CD8-positive, alpha-beta memory T cell (primary cell): ENCODE data around the gene MAP3K5. TPM values are rescaled to one million over a fixed set of nuclear protein-coding genes. Genes with fewer than 3 reads are reported as not detected.

ENCODE experiments used
- CTCF ChIA-PET: fragments of 350-600 bp; sonication (Branson Sonifier 250); formaldehyde crosslinking; loops from one replicate; lab custom pipeline; 2021; ENCODE audit warnings: antibody characterized with exemption; lab: Charles Lee
- POLR2A ChIA-PET: fragments of 350-600 bp; sonication (Branson Sonifier 250); formaldehyde crosslinking; loops from one replicate; lab custom pipeline; 2021; ENCODE audit warnings: antibody characterized with exemption; lab: Charles Lee
- DNase-seq, 5 donors: peaks; one replicate each; pipeline versions ENCODE4 v3.0.0 to v3.0.0-alpha.2; 2020 to 2022; ENCODE audit warnings: mixed read lengths in 1 of 5
- H3K27ac ChIP-seq: one replicate; pipeline ENCODE4 v1.7.0; 2013; ENCODE audit warnings: low read depth, mild to moderate bottlenecking, low read length, moderate library complexity
- H3K27me3 ChIP-seq: 2 replicates; pipeline ENCODE4 v1.7.0; 2013; ENCODE audit warnings: low read length, mild to moderate bottlenecking; ENCODE audit not compliant: insufficient read depth, poor library complexity, severe bottlenecking
- H3K36me3 ChIP-seq: 2 replicates; pipeline ENCODE4 v1.7.0; 2013; ENCODE audit warnings: mild to moderate bottlenecking, low read length, moderate library complexity; ENCODE audit not compliant: insufficient read depth
- H3K4me1 ChIP-seq: 2 replicates; pipeline ENCODE4 v1.7.0; 2013; ENCODE audit warnings: mild to moderate bottlenecking, low read length, moderate library complexity; ENCODE audit not compliant: insufficient read depth
- H3K4me3 ChIP-seq: 2 replicates; pipeline ENCODE4 v1.7.0; 2013; ENCODE audit warnings: mild to moderate bottlenecking, low read length
- H3K9me3 ChIP-seq: 2 replicates; pipeline ENCODE4 v1.7.0; 2013; ENCODE audit warnings: mild to moderate bottlenecking, low read length
- H3K27ac Mint-ChIP-seq, 8 donors: one replicate each; pipeline ENCODE4 v1.8.0; 2020 to 2021; ENCODE audit warnings: mixed read lengths in 8 of 8, mild to moderate bottlenecking in 6 of 8, inconsistent platforms in 3 of 8, moderate library complexity in 3 of 8
- H3K27me3 Mint-ChIP-seq, 2 donors: one replicate each; pipeline ENCODE4 v1.8.0; 2020 to 2021; ENCODE audit warnings: mixed read lengths in 2 of 2, mild to moderate bottlenecking in 1 of 2, moderate library complexity in 1 of 2
- H3K36me3 Mint-ChIP-seq, 3 donors: one replicate each; pipeline ENCODE4 v1.8.0; 2020 to 2021; ENCODE audit warnings: mixed read lengths in 3 of 3, inconsistent platforms in 1 of 3, mild to moderate bottlenecking in 1 of 3
- H3K4me1 Mint-ChIP-seq, 3 donors: one replicate each; pipeline ENCODE4 v1.8.0; 2020 to 2021; ENCODE audit warnings: mixed read lengths in 3 of 3, inconsistent platforms in 1 of 3, mild to moderate bottlenecking in 1 of 3
- H3K4me3 Mint-ChIP-seq, 7 donors: one replicate each; pipeline ENCODE4 v1.8.0; 2020 to 2021; ENCODE audit warnings: mixed read lengths in 7 of 7, mild to moderate bottlenecking in 6 of 7, moderate library complexity in 4 of 7, inconsistent platforms in 2 of 7
- H3K9me3 Mint-ChIP-seq, 5 donors: one replicate each; pipeline ENCODE4 v1.8.0; 2020 to 2022; ENCODE audit warnings: mixed read lengths in 5 of 5, mild to moderate bottlenecking in 3 of 5, moderate library complexity in 2 of 5, inconsistent platforms in 1 of 5
- polyA plus RNA-seq: library from polyadenylated mRNA; unstranded; fragments of 300-500 nt; fragmentation: Illumina TruSeq; gene quantifications from one replicate; pipeline ENCODE4 v1.2.3, GENCODE V29; 2021
- total RNA-seq, 2 experiments: library from RNA; stranded (reverse); gene quantifications; one replicate each; pipeline ENCODE4 v1.2.3, GENCODE V29; 2021

MAP3K5 gene
- total and polyA plus RNA-seq, 3 experiments from 2014 or later, result 12.6 to 19.9 (median 12.9) TPM

DNA sequence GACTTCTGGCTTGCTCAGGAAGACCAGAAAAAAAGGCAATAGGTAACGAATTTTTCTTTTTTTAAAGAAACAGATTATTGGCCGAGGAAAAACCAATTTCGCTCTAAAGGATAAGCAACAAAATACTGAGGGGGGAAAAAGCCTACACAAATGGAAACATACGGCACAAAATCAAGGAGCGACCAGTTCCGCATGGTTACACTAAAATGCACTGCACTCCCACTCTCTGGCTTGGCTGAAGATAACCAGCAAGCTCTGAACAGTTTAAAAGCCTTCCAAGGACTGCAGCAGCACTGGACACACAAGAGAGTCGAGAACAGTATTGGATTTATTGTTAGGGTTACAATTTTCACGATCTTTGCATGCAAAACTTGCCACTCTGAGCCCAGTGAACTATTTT lies 241.2 kb downstream of the MAP3K5 start:
- Histone ChIP-seq H3K27me3 (peaks cover 23% of the 10 kb centered on the region), H3K36me3 (no peaks in the 10 kb centered on the region), H3K4me3 (no peak overlapping the region), H3K27ac (no peak overlapping the region), H3K9me3 (no peaks in the 10 kb centered on the region), H3K4me1 (peaks cover 13% of the 10 kb centered on the region)
- ChIA-PET POLR2A (no interaction called here), CTCF (interaction anchor here (0.8 to 3.3 kb wide), 7 partner anchors 9 to 1052 kb away, joined by 3 to 20 read pairs (median 3); no protein-coding TSS in a partner anchor)
- Mint-ChIP-seq H3K4me3 (peak overlapping the region; percentile 51 to 78 (median 68)), H3K4me1 (peaks cover 9 to 15% (median 14%) of the 10 kb centered on the region in 3 donors), H3K36me3 (peaks cover 5 to 7% (median 7%) of the 10 kb centered on the region in 3 donors), H3K9me3 (no peaks in the 10 kb centered on the region), H3K27me3 (peaks cover 15 to 34% of the 10 kb centered on the region in 2 donors), H3K27ac (peak overlapping the region in 3 of 8 donors; percentile 15 to 44 (median 35))
- DNase-seq, result no peak

GRCh38 chr6:136550330-136551071 lies 241.8 kb downstream of the MAP3K5 start, which contains the start of gene MAP7:
MAP7 (minus strand) TSS chr6:136550422; CDS start chr6:136550408, 14 bp downstream.
- peak; percentile 43 to 72 (median 68) for DNase-seq
- H3K27me3 ChIP-seq, result peaks cover 23% of the 10 kb centered on the region
- H3K36me3 ChIP-seq, result no peaks in the 10 kb centered on the region
- H3K9me3 ChIP-seq, result no peaks in the 10 kb centered on the region
- peak within 1 kb of the TSS; percentile 33 for H3K4me3 ChIP-seq
- peaks cover 13% of the 10 kb centered on the region for H3K4me1 ChIP-seq
- peaks cover 9 to 15% (median 14%) of the 10 kb centered on the region in 3 donors for H3K4me1 Mint-ChIP-seq
- H3K27ac Mint-ChIP-seq, result peak within 1 kb of the TSS in 5 of 8 donors; percentile 15 to 65 (median 55)
- H3K36me3 Mint-ChIP-seq, result peaks cover 4 to 6% (median 4%) of the 10 kb centered on the region in 3 donors
- ChIA-PET POLR2A (no interaction called here), CTCF (interaction anchor here (0.8 to 3.3 kb wide), 7 partner anchors 9 to 1052 kb away, joined by 3 to 20 read pairs (median 3); no protein-coding TSS in a partner anchor)
- peaks cover 19 to 37% of the 10 kb centered on the region in 2 donors for H3K27me3 Mint-ChIP-seq
- H3K9me3 Mint-ChIP-seq, result no peaks in the 10 kb centered on the region
- H3K4me3 Mint-ChIP-seq, result peak within 1 kb of the TSS; percentile 67 to 89 (median 74)
- no peak within 1 kb of the TSS for H3K27ac ChIP-seq

GRCh38 chr6:136550045-136550329 lies 242.3 kb downstream of the MAP3K5 start:
- Mint-ChIP-seq H3K27me3 (peaks cover 23 to 42% of the 10 kb centered on the region in 2 donors), H3K27ac (no peak overlapping the region), H3K4me3 (peak overlapping the region; percentile 13 to 55 (median 38)), H3K36me3 (peaks cover 0 to 6% (median 3%) of the 10 kb centered on the region in 3 donors), H3K4me1 (peaks cover 9 to 15% (median 14%) of the 10 kb centered on the region in 3 donors), H3K9me3 (no peaks in the 10 kb centered on the region)
- Histone ChIP-seq H3K27ac (no peak overlapping the region), H3K9me3 (no peaks in the 10 kb centered on the region), H3K27me3 (peaks cover 23% of the 10 kb centered on the region), H3K4me1 (peaks cover 13% of the 10 kb centered on the region), H3K36me3 (no peaks in the 10 kb centered on the region), H3K4me3 (peak overlapping the region; percentile 33)
- ChIA-PET POLR2A (no interaction called here), CTCF (interaction anchor here (1.3 to 3.3 kb wide), 6 partner anchors 9 to 1051 kb away, joined by 3 to 20 read pairs (median 4); no protein-coding TSS in a partner anchor)
- peak in 2 of 5 donors; percentile 3 to 8 for DNase-seq

DNA sequence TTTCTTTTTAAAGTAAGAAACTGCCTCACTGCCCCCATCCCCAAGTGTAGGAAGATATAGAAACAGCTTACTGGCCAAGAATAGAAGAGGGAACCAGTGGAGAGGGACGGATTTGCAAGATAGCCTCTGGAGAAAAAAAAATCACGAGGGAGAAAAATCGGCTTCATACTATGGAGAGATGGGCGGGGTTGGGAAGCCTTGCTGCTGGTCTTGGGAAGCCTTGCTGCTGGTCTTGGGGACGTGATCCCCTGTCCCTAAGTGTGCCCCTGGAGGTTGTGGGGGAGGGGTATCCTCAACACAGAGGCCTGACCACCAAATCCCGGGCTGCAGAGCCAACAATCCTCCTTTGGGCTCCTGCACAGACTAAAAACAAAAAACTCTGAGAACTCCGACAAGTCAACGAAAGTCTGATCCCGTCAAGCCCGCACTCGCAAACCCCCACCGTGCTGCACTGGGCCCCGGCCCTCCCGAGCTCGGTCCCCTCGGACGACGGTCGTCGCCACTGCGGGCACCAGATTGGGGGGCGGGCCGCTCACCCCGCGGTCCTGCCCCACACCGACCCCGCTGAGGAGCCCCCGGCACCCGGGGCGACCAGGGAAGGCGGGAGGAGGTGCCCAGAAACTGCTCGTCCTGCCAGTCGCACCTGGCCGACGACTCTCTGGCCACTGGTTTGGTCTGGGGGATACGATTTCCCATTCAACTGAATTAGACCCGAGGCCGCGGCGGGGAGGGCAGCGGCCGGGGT lies 242.8 kb downstream of the MAP3K5 start:
- ChIA-PET CTCF (interaction anchor here (1.3 to 3.3 kb wide), 5 partner anchors 9 to 1051 kb away, joined by 3 to 20 read pairs (median 3); no protein-coding TSS in a partner anchor), POLR2A (no interaction called here)
- Histone ChIP-seq H3K36me3 (no peaks in the 10 kb centered on the region), H3K27me3 (peaks cover 23% of the 10 kb centered on the region), H3K4me3 (peak overlapping the region; percentile 33), H3K4me1 (peaks cover 13% of the 10 kb centered on the region), H3K27ac (no peak overlapping the region), H3K9me3 (no peaks in the 10 kb centered on the region)
- peak overlapping the region in 4 of 8 donors; percentile 30 to 65 (median 58) for H3K27ac Mint-ChIP-seq
- DNase-seq, result peak in 2 of 5 donors; percentile 5 to 44
- peaks cover 26 to 48% of the 10 kb centered on the region in 2 donors for H3K27me3 Mint-ChIP-seq
- H3K4me3 Mint-ChIP-seq, result peak overlapping the region; percentile 67 to 89 (median 74)
- H3K36me3 Mint-ChIP-seq, result peaks cover 0 to 6% (median 3%) of the 10 kb centered on the region in 3 donors
- peaks cover 9 to 15% (median 14%) of the 10 kb centered on the region in 3 donors for H3K4me1 Mint-ChIP-seq
- no peaks in the 10 kb centered on the region for H3K9me3 Mint-ChIP-seq

GRCh38 chr6:136548582-136549299 lies 243.5 kb downstream of the MAP3K5 start:
- Mint-ChIP-seq H3K9me3 (no peaks in the 10 kb centered on the region), H3K27ac (peak overlapping the region in 2 of 8 donors; percentile 55 to 61), H3K27me3 (peaks cover 30 to 54% of the 10 kb centered on the region in 2 donors), H3K4me3 (peak overlapping the region; percentile 67 to 89 (median 74)), H3K36me3 (peaks cover 0 to 6% (median 5%) of the 10 kb centered on the region in 3 donors), H3K4me1 (peaks cover 9 to 15% (median 14%) of the 10 kb centered on the region in 3 donors)
- Histone ChIP-seq H3K27ac (no peak overlapping the region), H3K4me3 (no peak overlapping the region), H3K9me3 (no peaks in the 10 kb centered on the region), H3K36me3 (no peaks in the 10 kb centered on the region), H3K27me3 (peaks cover 23% of the 10 kb centered on the region), H3K4me1 (peaks cover 13% of the 10 kb centered on the region)
- ChIA-PET CTCF (interaction anchor here (3.3 kb wide), 1 partner anchor 8 kb away, joined by 20 read pairs; no protein-coding TSS in a partner anchor), POLR2A (no interaction called here)
- no peak for DNase-seq

DNA sequence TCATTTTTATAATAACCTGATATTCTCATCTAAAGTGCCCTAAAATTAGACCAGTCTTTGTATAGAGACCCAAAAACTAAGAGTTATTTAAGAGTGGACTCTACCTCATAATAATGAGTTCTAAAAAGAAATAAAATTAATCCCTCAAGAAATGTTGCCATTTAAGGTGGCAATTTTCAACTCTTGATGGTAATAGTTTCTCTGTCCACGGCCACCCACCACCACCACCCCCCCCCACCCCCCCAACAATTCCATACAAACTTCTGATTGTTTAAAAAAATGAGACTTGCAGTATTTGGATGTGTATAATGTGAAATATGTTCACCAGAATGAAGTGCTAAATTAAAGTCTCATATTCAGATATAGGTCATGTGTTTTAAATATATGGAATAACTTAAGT lies 244.4 kb downstream of the MAP3K5 start:
- no peak overlapping the region for H3K27ac Mint-ChIP-seq
- H3K4me1 Mint-ChIP-seq, result peaks cover 9 to 15% (median 14%) of the 10 kb centered on the region in 3 donors
- no peak overlapping the region for H3K4me3 Mint-ChIP-seq
- POLR2A ChIA-PET, result no interaction called here
- CTCF ChIA-PET, result no interaction called here
- peaks cover 23% of the 10 kb centered on the region for H3K27me3 ChIP-seq
- H3K9me3 ChIP-seq, result no peaks in the 10 kb centered on the region
- H3K27ac ChIP-seq, result no peak overlapping the region
- H3K27me3 Mint-ChIP-seq, result peaks cover 38 to 62% of the 10 kb centered on the region in 2 donors
- no peaks in the 10 kb centered on the region for H3K9me3 Mint-ChIP-seq
- H3K36me3 Mint-ChIP-seq, result peaks cover 0 to 6% (median 5%) of the 10 kb centered on the region in 3 donors
- H3K4me3 ChIP-seq, result no peak overlapping the region
- H3K36me3 ChIP-seq, result no peaks in the 10 kb centered on the region
- no peak for DNase-seq
- peaks cover 13% of the 10 kb centered on the region for H3K4me1 ChIP-seq

DNA sequence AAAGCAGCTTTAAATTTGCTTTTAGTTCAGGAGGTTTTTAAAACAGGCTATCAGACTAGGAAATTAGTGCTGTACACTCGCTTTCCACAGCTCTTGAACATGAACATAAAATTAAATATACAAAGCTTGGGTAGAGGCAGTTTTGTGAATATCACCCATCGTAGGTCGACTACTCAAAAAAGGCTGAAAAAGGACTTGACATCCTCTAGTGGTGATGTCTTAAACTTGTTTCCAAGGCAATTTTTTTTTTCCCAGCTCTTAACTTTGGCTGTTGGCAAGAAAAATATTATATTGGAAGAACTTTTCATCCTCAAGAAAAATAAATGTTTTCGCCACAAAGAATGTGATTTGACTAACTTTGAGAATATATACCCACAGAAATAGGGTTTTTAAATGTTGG lies 244.9 kb downstream of the MAP3K5 start:
- POLR2A ChIA-PET, result no interaction called here
- Mint-ChIP-seq H3K36me3 (peaks cover 0 to 6% (median 5%) of the 10 kb centered on the region in 3 donors), H3K27ac (no peak overlapping the region), H3K27me3 (peaks cover 39 to 67% of the 10 kb centered on the region in 2 donors), H3K4me1 (peaks cover 9 to 15% (median 14%) of the 10 kb centered on the region in 3 donors), H3K4me3 (no peak overlapping the region), H3K9me3 (no peaks in the 10 kb centered on the region)
- Histone ChIP-seq H3K36me3 (no peaks in the 10 kb centered on the region), H3K27me3 (peaks cover 23% of the 10 kb centered on the region), H3K9me3 (no peaks in the 10 kb centered on the region), H3K27ac (no peak overlapping the region), H3K4me1 (peaks cover 13% of the 10 kb centered on the region), H3K4me3 (no peak overlapping the region)
- DNase-seq, result no peak
- CTCF ChIA-PET, result no interaction called here
